GM18519 (cell line): ENCODE measurements around the gene SETD3.
A peak's percentile ranks its signal among the peaks of the same experiment; 100 is the strongest.

ENCODE experiments used
- ATAC-seq: cut with Tn5 transposase; IDR thresholded peaks from one replicate; pipeline ENCODE4 v1.9.1; 2021; ENCODE audit warnings: mild to moderate bottlenecking, moderate library complexity; ENCODE audit not compliant: unreplicated experiment, low FRiP score

SETD3 gene

GRCh38 chr14:99503848-99504453 lies 23.3 kb upstream of the SETD3 start:
- ATAC-seq = no peak

DNA sequence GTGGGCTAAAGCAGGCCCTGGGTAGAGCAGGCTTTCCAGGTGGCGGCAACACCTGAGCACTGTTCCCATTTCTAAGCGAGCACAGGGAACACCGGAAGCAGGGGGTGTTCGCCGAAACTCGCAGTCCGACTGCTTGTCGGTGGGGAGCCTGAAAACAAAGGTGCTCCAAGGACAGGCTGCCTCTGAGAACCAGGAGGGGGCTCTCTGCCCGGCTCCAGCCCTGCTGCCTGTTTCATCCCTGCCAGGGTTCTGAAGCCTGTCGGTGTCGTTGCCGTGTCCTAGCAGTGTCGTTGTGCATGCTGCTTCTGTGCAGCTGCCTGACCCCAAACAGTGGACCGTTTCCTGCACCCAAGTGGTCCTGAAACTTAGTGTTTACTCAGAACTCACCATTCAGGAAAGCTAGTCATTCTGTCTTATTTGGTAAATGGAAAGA lies 22.3 kb upstream of the SETD3 start:
- ATAC-seq = no peak

GRCh38 chr14:99497894-99498293 lies 17.2 kb upstream of the SETD3 start:
- no peak for ATAC-seq

- no peak for ATAC-seq
These were observed 16.7 kb upstream of the SETD3 start for GRCh38 chr14:99497341-99497740.

DNA sequence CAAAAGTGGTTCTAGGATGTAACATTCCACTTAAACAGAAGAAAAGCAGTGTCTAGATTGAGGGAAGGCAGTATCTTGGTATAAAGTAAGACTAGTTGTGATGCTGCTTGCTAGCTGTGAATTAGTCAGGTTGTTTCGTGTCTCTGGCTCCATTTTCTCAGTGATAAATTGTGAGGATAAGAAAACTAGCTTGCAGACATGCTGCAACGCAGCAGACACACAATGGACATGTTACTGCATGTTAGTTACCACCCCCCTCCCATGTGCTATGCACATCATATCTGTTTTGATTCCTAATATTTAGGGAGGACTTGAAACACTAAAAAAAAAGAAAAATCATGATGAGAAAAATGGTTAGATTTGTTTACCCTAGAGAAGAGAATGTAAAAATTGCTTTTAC lies 3.4 kb upstream of the SETD3 start:
- no peak for ATAC-seq

GRCh38 chr14:99481745-99482099 lies 1.1 kb upstream of the SETD3 start:
- no peak for ATAC-seq

- peak; percentile 83 for ATAC-seq
These were observed 472 bp upstream of the SETD3 start, which contains the start of gene CCNK for GRCh38 chr14:99480917-99481744. CCNK (plus strand) TSS chr14:99481409; CDS start chr14:99492678, 11,269 bp downstream.

DNA sequence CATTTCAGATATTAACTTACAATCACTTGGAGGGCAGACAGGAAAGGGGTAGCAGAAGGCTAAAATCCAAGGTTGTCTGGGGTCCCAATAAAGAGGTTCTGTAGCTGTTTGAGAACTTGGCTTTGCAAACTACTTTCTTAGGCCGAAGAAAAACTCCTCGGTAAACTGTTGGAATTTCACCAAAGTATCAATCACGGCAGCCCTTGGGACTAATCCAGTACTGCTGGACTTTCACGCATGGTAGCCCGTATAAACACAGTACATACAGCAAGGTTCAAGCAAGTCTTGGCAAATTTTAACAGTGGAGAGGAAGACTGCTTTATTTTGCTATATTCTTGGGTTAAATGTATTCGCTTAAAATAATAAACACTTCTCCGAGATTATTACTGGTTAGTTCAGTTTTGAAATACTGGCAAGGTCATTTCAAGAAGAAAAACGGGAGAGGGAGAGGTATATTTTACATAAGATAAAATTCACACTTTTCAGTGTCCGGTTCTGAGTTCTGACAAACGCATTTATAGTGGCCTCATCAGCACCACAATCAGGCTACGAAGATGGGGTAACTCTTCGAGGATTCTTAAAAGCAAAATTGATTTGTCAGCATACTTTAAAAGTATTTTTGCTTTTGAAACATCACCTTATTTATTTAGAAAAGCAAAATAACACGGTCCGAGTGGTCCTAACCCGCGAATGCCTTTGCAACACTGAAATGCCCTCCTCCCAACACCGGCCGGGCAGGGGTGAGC lies 1.3 kb downstream of the SETD3 start:
- no peak for ATAC-seq

DNA sequence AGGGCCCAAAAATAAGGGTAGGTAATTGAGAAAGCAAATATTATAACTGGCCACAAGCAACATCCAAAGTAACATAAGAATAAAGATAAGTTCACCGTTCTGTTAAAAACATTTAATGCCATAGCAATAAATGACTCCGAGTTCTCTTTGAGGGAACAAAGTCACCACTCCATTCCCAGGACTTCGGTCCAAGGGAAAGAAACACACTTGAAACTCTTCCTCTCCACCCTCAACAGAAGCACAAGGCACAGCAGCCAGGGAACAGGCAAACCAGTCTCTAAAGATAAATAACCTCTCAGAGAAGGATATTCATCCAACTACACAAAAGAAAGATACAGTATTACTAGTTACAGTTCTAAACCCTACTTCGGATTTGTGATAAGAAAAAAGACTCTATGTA lies 2.5 kb downstream of the SETD3 start:
- ATAC-seq = no peak

DNA sequence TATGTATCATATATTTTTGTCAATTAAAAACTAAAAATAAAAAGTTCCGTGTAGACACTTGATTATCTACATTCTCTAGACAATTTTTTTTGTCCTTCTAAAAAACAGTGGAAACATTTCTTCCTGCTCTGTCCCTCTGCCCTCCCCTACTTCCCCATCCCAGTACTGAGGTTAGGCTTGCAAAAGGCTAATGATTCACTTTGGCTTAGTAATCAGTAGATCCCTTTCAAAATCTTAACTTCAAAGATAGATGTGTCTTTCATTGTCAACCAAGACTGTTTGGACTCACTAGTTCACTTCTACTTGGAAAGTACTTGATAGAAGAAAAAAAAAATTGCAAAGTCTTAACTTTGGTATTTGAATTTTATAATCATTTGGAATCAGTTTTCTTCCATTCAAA lies 3.8 kb downstream of the SETD3 start:
- ATAC-seq = no peak

- no peak for ATAC-seq
These were observed 5.0 kb downstream of the SETD3 start for GRCh38 chr14:99475660-99476059.

DNA sequence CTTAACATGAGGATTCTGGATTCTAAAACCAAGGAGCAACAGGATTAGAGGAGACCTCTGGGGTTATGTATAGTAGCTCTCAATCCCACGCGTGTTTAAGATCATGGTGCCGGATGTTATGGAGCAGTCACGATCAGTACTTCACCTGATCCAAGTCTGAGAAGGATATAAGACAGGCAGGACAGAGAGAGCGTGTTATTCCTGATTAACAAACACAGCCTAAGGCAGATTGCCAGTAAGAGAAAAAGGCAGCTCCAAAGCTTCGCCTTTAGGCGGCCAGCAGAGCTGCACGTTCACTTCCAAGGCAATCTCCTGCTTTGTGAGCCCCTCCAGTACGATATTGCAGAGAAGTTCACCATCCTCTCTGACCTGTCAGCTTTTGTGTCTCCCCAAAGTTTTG lies 5.5 kb downstream of the SETD3 start:
- no peak for ATAC-seq

GRCh38 chr14:99473458-99473857 lies 7.2 kb downstream of the SETD3 start:
- ATAC-seq = no peak

DNA sequence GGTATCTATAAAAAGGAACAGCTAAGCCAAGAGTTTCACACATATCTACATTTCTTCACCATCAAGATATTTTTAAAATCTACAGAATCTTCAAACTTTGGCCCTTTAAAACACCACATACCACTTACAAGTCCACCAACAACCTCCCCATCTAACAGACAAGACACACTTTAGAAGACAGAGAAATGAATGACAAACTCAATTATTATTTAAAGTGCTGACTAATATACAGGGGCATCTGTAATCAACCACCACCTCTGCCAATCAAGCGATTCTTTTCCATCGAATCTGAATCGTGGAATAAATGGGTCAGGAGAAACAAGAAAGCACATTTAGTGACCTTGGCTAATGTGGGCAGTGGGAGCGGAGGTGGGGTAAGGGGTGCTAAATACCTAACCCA lies 7.7 kb downstream of the SETD3 start:
- no peak for ATAC-seq

- no peak for ATAC-seq
These were observed 8.9 kb downstream of the SETD3 start for GRCh38 chr14:99471731-99472130.

DNA sequence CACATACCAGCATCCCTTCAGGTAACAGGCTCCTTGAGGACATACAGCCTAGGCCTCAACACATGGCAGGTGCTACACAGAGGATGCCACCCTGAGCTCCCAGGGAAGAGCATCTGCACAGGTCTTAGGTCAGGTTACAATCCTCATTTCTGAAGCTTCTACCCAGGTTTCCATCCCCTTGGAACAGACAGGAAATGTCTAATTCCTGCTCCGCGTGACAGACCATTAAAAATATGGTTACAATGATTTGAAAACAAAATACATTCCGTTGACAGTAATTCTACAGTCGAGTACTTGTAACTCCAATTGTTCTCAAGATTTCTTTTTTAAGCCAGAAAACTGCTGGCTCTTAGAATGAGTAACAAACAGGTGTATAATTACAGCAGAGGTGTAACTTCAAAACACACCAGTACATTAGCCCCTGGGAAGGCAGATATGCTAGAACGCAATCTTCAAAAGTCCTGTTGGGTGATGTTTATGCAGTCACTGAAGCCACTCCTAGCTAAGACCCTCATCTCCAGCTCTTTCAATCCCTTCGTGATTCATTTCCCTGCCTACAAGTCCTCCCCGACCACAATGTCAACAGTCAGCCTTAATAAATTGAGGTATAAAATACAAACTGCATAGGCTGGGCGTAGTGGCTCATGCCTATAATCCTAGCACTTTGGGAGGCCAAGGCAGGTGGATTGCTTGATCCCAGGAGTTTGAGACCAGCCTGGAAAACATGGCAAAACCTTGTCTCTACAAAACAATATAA lies 11.6 kb downstream of the SETD3 start:
- no peak for ATAC-seq

DNA sequence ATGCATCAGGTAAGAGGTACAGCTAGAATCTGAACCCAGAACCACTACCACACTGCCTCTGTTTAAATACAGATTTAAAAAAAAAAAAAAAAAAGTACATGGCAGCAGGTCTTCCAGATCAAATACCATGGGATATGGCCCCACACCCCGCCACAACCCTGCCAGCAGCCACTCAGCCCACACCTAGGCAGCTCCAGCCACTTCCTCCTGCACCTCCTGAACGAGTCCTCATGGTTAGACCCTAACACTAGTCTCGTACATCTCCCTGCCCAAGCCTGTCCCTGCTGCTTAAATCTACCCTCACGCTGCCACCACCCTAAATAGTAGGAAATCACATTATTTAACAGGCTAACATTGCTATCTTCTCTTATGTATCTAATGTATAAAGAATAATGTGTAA lies 12.6 kb downstream of the SETD3 start:
- ATAC-seq = no peak

DNA sequence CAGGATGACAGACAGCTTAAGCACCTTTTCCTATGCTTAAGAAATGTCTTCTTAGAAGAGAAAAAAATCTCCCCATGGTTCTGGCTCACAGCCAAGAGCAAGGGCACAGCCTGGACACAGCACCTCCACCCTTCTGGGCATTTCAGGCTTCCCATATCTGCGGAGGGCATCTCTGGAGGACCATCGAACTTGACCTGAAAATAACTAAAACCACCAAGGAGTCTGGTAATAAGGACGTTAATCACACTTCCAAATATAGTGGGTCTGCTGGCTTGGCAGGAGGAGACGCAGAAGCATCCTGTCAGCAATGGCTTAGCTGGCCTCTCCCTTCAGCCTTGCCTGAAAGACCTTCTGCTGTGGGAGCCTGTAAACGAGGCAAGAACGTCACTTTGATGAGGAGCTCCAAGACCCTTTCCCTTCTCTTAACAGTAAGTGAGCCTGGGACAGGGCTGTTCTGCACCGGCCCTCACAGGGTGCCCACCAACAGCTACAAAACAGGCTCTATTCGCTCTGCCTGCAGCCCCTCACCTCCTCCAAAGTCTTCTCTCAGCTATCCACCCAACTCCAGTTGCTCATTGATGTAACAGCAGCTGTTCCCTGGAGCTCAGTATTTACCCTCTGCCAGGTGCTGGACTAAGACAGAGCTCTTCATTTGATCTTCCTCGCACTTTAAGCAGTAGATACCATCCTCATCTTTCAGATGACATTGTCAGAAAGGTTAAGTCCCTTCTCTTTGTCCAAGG lies 13.2 kb downstream of the SETD3 start:
- no peak for ATAC-seq

DNA sequence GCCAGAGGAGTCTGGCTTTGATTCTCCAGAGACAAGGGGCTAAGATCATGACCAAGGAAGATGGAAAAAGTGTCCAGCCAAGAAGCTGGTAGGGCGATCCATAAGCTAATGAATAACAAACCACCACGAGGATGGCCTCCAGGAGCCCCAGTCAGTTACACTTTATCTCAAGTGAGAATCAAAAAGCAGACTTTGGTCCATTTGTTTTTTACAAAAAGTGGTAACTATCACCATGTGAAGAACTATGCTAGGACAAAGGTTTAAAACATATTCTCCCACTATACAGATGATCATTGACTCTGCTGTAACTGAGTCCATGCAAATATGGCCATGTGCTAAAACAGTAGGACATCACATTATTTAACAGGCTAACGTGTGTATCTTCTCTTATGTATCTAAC lies 13.9 kb downstream of the SETD3 start:
- ATAC-seq = no peak

- no peak for ATAC-seq
These were observed 15.4 kb downstream of the SETD3 start for GRCh38 chr14:99465288-99465687.
